Trophoblast cell (in vitro differentiated cells and primary cell): ENCODE data around the gene SEPTIN12.

ENCODE experiments used
- DNase-seq, 2 donors: peaks; one replicate each; pipeline ENCODE4 v3.0.0-alpha.2; 2016
- H2AFZ ChIP-seq: 2 replicates; pipeline ENCODE4 v1.6.1; 2013; ENCODE audit warnings: low read length, moderate library complexity, mild to moderate bottlenecking; ENCODE audit not compliant: insufficient read depth, poor library complexity
- H2AK5ac ChIP-seq: 2 replicates; pipeline ENCODE4 v1.6.1; 2013; ENCODE audit warnings: mild to moderate bottlenecking, low read length
- H2BK120ac ChIP-seq: 2 replicates; pipeline ENCODE4 v1.6.1; 2013; ENCODE audit warnings: low read length, mild to moderate bottlenecking, moderate library complexity; ENCODE audit not compliant: insufficient read depth, poor library complexity
- H2BK12ac ChIP-seq: 2 replicates; pipeline ENCODE4 v1.6.1; 2013; ENCODE audit warnings: mild to moderate bottlenecking, low read length, moderate library complexity
- H2BK5ac ChIP-seq: 2 replicates; pipeline ENCODE4 v1.6.1; 2013; ENCODE audit warnings: low read length, low read depth, moderate library complexity, mild to moderate bottlenecking; ENCODE audit not compliant: poor library complexity
- H3K14ac ChIP-seq: 2 replicates; pipeline ENCODE4 v1.6.1; 2013; ENCODE audit warnings: mild to moderate bottlenecking, low read length
- H3K18ac ChIP-seq: 2 replicates; pipeline ENCODE4 v1.6.1; 2013; ENCODE audit warnings: mild to moderate bottlenecking, low read length
- H3K23ac ChIP-seq: 2 replicates; pipeline ENCODE4 v1.6.1; 2013; ENCODE audit warnings: low read length
- H3K27ac ChIP-seq: 2 replicates; pipeline ENCODE4 v1.5.1; 2013; ENCODE audit warnings: low read depth, mild to moderate bottlenecking, inconsistent platforms, low read length, moderate library complexity
- H3K27me3 ChIP-seq: 2 replicates; pipeline ENCODE4 v1.6.1; 2013; ENCODE audit warnings: inconsistent platforms, mild to moderate bottlenecking, low read length, moderate library complexity; ENCODE audit not compliant: insufficient read depth
- H3K36me3 ChIP-seq, 2 experiments: 1 replicate in 1 of 2; 2 replicates in 1 of 2; pipeline ENCODE4 v1.6.1; 2013; ENCODE audit warnings: low read length in 2 of 2, mild to moderate bottlenecking in 2 of 2, moderate library complexity in 1 of 2; ENCODE audit not compliant: insufficient read depth in 2 of 2, control insufficient read depth in 1 of 2
- H3K4ac ChIP-seq: 2 replicates; pipeline ENCODE4 v1.6.1; 2013; ENCODE audit warnings: low read depth, mild to moderate bottlenecking, low read length, moderate library complexity
- H3K4me1 ChIP-seq, 2 experiments: 1 replicate in 1 of 2; 2 replicates in 1 of 2; pipeline ENCODE4 v1.6.1; 2013; ENCODE audit warnings: low read length in 2 of 2, mild to moderate bottlenecking in 2 of 2, moderate library complexity in 1 of 2; ENCODE audit not compliant: insufficient read depth in 2 of 2, control insufficient read depth in 1 of 2
- H3K4me2 ChIP-seq: 2 replicates; pipeline ENCODE4 v1.6.1; 2013; ENCODE audit warnings: inconsistent platforms, mild to moderate bottlenecking, low read length, moderate library complexity
- H3K4me3 ChIP-seq: 2 replicates; pipeline ENCODE4 v1.5.1; 2013; ENCODE audit warnings: mild to moderate bottlenecking, low read depth, low read length, inconsistent platforms
- H3K79me1 ChIP-seq: one replicate; pipeline ENCODE4 v1.6.1; 2013; ENCODE audit warnings: low read length
- H3K79me2 ChIP-seq: 2 replicates; pipeline ENCODE4 v1.6.1; 2013; ENCODE audit warnings: low read length, mild to moderate bottlenecking; ENCODE audit not compliant: control insufficient read depth, insufficient read depth, poor library complexity
- H3K9ac ChIP-seq: 2 replicates; pipeline ENCODE4 v1.6.1; 2013; ENCODE audit warnings: mild to moderate bottlenecking, low read length
- H3K9me3 ChIP-seq: 2 replicates; pipeline ENCODE4 v1.6.1; 2013; ENCODE audit warnings: low read depth, mild to moderate bottlenecking, control low read depth, inconsistent platforms, low read length; ENCODE audit not compliant: insufficient read depth
- H4K12ac ChIP-seq: 2 replicates; pipeline ENCODE4 v1.6.1; 2013; ENCODE audit warnings: low read depth, mild to moderate bottlenecking, low read length, moderate library complexity
- H4K8ac ChIP-seq: 2 replicates; pipeline ENCODE4 v1.6.1; 2013; ENCODE audit warnings: low read depth, mild to moderate bottlenecking, low read length, moderate library complexity
- H4K91ac ChIP-seq: one replicate; pipeline ENCODE4 v1.6.1; 2013; ENCODE audit warnings: low read depth, mild to moderate bottlenecking, low read length, moderate library complexity
- WGBS: extraction: QIAGEN DNeasy Blood & Tissue Kit; methylation state at CpG from one replicate; pipeline ENCODE4 v1.1.7; 2013; ENCODE audit warnings: missing lambda C conversion rate; ENCODE audit not compliant: insufficient read length, insufficient coverage; ENCODE audit errors: extremely low coverage; 5-methylcytosine and 5-hydroxymethylcytosine counted together

SEPTIN12 gene

DNA sequence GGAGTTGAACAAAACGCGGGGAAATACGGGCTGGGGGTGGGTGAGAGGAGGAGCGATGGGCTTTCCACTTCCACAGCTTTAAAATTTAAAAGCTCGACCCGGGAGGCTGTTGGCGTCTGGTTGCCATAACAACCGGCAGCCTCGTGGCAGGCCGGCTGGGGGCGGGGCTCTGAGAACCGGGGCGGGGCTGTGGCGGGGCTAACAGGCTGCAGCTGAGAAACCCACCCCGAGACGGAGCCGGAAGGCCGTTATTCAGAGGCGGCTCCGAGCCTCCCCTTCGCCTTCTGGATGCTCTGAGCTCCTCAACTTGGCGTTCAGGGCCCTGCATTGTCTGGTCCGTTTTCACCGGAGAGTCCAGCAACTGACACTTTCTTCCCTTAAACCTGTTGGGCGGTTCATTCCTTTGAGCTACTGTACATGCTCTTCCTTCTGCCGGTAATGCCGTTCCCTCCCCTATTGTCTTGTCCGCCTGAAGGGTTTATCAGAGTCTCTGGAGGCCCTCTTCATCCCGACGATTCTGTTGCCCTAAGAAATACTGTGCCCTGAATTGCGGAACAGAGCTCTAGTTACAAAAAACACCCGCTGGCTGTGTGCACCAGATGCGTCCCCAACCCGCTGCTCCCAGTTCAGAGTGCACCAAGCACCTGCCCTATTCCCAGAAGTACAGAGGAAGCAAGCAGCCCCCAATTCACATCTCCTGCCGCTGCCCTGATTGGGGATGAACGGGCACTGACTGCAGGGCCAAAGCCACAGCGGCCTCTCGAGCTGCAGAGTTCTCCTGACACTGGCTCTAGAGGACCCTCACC lies 53.2 kb downstream of the SEPTIN12 start:
- H3K27me3 ChIP-seq: no peaks in the 10 kb centered on the region
- H3K27ac ChIP-seq: peak overlapping the region; percentile 28
- no peaks in the 10 kb centered on the region for H3K9me3 ChIP-seq
- H3K79me2 ChIP-seq: peaks cover 2% of the 10 kb centered on the region
- H3K23ac ChIP-seq: no peak overlapping the region
- peaks cover 1 to 3% of the 10 kb centered on the region in 2 experiments for H3K36me3 ChIP-seq
- H2AK5ac ChIP-seq: peak overlapping the region; percentile 56
- peak; percentile 72 to 84 for DNase-seq
- H3K18ac ChIP-seq: peak overlapping the region; percentile 38
- H2BK120ac ChIP-seq: no peak overlapping the region
- no peak overlapping the region for H3K9ac ChIP-seq
- H4K91ac ChIP-seq: no peak overlapping the region
- peaks cover 11 to 16% of the 10 kb centered on the region in 2 experiments for H3K4me1 ChIP-seq
- peak overlapping the region; percentile 89 for H3K4me3 ChIP-seq
- H3K14ac ChIP-seq: peak overlapping the region; percentile 31
- no peak overlapping the region for H2BK12ac ChIP-seq
- H3K4me2 ChIP-seq: peak overlapping the region; percentile 78
- H2BK5ac ChIP-seq: no peak overlapping the region
- peak overlapping the region; percentile 20 for H3K4ac ChIP-seq
- peaks cover 7% of the 10 kb centered on the region for H3K79me1 ChIP-seq
- WGBS: no CpG with 5 or more reads among the region's 38 CpGs
- peak overlapping the region; percentile 75 for H2AFZ ChIP-seq
- H4K12ac ChIP-seq: peak overlapping the region; percentile 6
- H4K8ac ChIP-seq: peak overlapping the region; percentile 77

- Histone ChIP-seq H3K9me3 (no peaks in the 10 kb centered on the region), H2AK5ac (peak within 1 kb of the TSS; percentile 62), H4K12ac (peak within 1 kb of the TSS; percentile 90), H3K14ac (peak within 1 kb of the TSS; percentile 90), H3K18ac (peak within 1 kb of the TSS; percentile 95), H3K4me3 (peak within 1 kb of the TSS; percentile 89), H2AFZ (peak within 1 kb of the TSS; percentile 96), H3K4me1 (peaks cover 11 to 16% of the 10 kb centered on the region in 2 experiments), H3K27ac (peak within 1 kb of the TSS; percentile 35), H4K8ac (peak within 1 kb of the TSS; percentile 91), H2BK5ac (peak within 1 kb of the TSS; percentile 57), H3K79me2 (peaks cover 2% of the 10 kb centered on the region), H3K4me2 (peak within 1 kb of the TSS; percentile 78), H3K36me3 (peaks cover 4 to 6% of the 10 kb centered on the region in 2 experiments), H3K9ac (peak within 1 kb of the TSS; percentile 6), H3K79me1 (peaks cover 7% of the 10 kb centered on the region), H3K23ac (no peak within 1 kb of the TSS), H3K4ac (peak within 1 kb of the TSS; percentile 86), H2BK120ac (peak within 1 kb of the TSS; percentile 35), H2BK12ac (peak within 1 kb of the TSS; percentile 28), H3K27me3 (no peaks in the 10 kb centered on the region), H4K91ac (peak within 1 kb of the TSS; percentile 82)
- DNase-seq: peak; percentile 92 to 96
- WGBS: no CpG with 5 or more reads among the region's 70 CpGs
Measured at GRCh38 chr16:4734063-4734729, 53.9 kb downstream of the SEPTIN12 start, which contains the start of the genes ANKS3 and DNAAF8. Gene ANKS3, minus strand, starts transcription at chr16:4734271. Its CDS starts 4,122 bp downstream, at chr16:4730149. Gene DNAAF8, plus strand, starts transcription at chr16:4734537. Its CDS starts 1,978 bp downstream, at chr16:4736515.

DNA sequence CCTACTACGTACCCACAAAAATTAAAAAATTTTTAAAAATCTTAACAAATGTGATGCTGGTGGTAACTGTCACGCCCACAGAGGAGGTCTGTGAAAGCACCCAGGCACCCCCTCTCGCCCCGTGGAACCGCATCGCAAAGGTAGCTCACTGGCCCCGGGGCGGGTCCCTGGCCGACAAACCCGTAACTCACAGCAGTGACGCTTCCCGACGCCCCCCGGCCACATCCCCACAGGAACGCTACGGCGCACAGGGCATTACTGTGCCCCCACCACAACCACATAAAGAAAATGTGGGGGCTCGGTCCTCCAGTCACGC lies 54.4 kb downstream of the SEPTIN12 start:
- H4K12ac ChIP-seq: peak overlapping the region; percentile 90
- H2AK5ac ChIP-seq: peak overlapping the region; percentile 62
- H3K27me3 ChIP-seq: no peaks in the 10 kb centered on the region
- H3K4me1 ChIP-seq: peaks cover 11 to 16% of the 10 kb centered on the region in 2 experiments
- H3K18ac ChIP-seq: peak overlapping the region; percentile 95
- peak overlapping the region; percentile 78 for H3K4me2 ChIP-seq
- no peaks in the 10 kb centered on the region for H3K9me3 ChIP-seq
- H2BK120ac ChIP-seq: peak overlapping the region; percentile 35
- peak overlapping the region; percentile 86 for H3K4ac ChIP-seq
- H3K27ac ChIP-seq: peak overlapping the region; percentile 35
- peak in 1 of 2 donors; percentile 24 for DNase-seq
- H2AFZ ChIP-seq: peak overlapping the region; percentile 96
- no CpG with 5 or more reads among the region's 19 CpGs for WGBS
- peak overlapping the region; percentile 57 for H2BK5ac ChIP-seq
- H3K4me3 ChIP-seq: peak overlapping the region; percentile 89
- peaks cover 2% of the 10 kb centered on the region for H3K79me2 ChIP-seq
- peaks cover 7% of the 10 kb centered on the region for H3K79me1 ChIP-seq
- H2BK12ac ChIP-seq: peak overlapping the region; percentile 28
- peaks cover 7 to 11% of the 10 kb centered on the region in 2 experiments for H3K36me3 ChIP-seq
- H4K8ac ChIP-seq: peak overlapping the region; percentile 91
- peak overlapping the region; percentile 6 for H3K9ac ChIP-seq
- peak overlapping the region; percentile 82 for H4K91ac ChIP-seq
- peak overlapping the region; percentile 90 for H3K14ac ChIP-seq
- H3K23ac ChIP-seq: no peak overlapping the region

GRCh38 chr16:4733211-4733742 lies 54.9 kb downstream of the SEPTIN12 start:
- Histone ChIP-seq H3K9ac (no peak overlapping the region), H2AK5ac (no peak overlapping the region), H2AFZ (peak overlapping the region; percentile 56), H3K79me2 (peaks cover 2% of the 10 kb centered on the region), H4K12ac (no peak overlapping the region), H3K4ac (no peak overlapping the region), H3K27ac (no peak overlapping the region), H3K23ac (no peak overlapping the region), H3K36me3 (peaks cover 11 to 14% of the 10 kb centered on the region in 2 experiments), H3K18ac (no peak overlapping the region), H3K4me2 (peak overlapping the region; percentile 78), H4K91ac (no peak overlapping the region), H4K8ac (no peak overlapping the region), H2BK5ac (no peak overlapping the region), H3K27me3 (no peaks in the 10 kb centered on the region), H2BK12ac (no peak overlapping the region), H3K4me3 (no peak overlapping the region), H2BK120ac (no peak overlapping the region), H3K4me1 (peaks cover 11 to 15% of the 10 kb centered on the region in 2 experiments), H3K79me1 (peaks cover 7% of the 10 kb centered on the region), H3K9me3 (no peaks in the 10 kb centered on the region), H3K14ac (no peak overlapping the region)
- no CpG with 5 or more reads among the region's 17 CpGs for WGBS
- peak in 1 of 2 donors; percentile 3 for DNase-seq
